Smooth muscle cell (in vitro differentiated cells): ENCODE measurements around the gene VPS4A. TPM values are rescaled to one million over a fixed set of nuclear protein-coding genes. Genes with fewer than 3 reads are reported as not detected.

Experiments
- DNase-seq: peaks from one replicate; lab custom pipeline; 2025; ENCODE audit not compliant: unreplicated experiment; lab: John Stamatoyannopoulos, UW
- H2AFZ ChIP-seq: fragments of 200-600 bp; sonication (generic); 2 replicates; pipeline ENCODE4 v1.6.0; 2016; ENCODE audit warnings: antibody characterized with exemption, low read depth, mild to moderate bottlenecking
- H3F3A ChIP-seq: fragments of 200-600 bp; sonication (generic); 2 replicates; pipeline ENCODE4 v1.6.0; 2017; ENCODE audit warnings: antibody characterized with exemption, low read depth
- H3K27ac ChIP-seq: fragments of 200-600 bp; sonication (generic); 2 replicates; pipeline ENCODE4 v1.5.1; 2016; ENCODE audit warnings: low read depth, mild to moderate bottlenecking
- H3K27me3 ChIP-seq: fragments of 200-600 bp; sonication (generic); 2 replicates; pipeline ENCODE4 v1.6.1; 2016; ENCODE audit warnings: low read depth, mild to moderate bottlenecking
- H3K36me3 ChIP-seq: fragments of 200-600 bp; sonication (generic); 2 replicates; pipeline ENCODE4 v1.5.1; 2016; ENCODE audit warnings: low read depth
- H3K4me1 ChIP-seq: fragments of 200-600 bp; sonication (generic); 2 replicates; pipeline ENCODE4 v1.5.1; 2016; ENCODE audit warnings: low read depth
- H3K4me2 ChIP-seq: fragments of 200-600 bp; sonication (generic); 2 replicates; pipeline ENCODE4 v1.6.0; 2016; ENCODE audit warnings: mild to moderate bottlenecking
- H3K4me3 ChIP-seq: fragments of 200-600 bp; sonication (generic); 2 replicates; pipeline ENCODE4 v1.5.1; 2016; ENCODE audit warnings: mild to moderate bottlenecking
- H3K79me2 ChIP-seq: fragments of 200-600 bp; sonication (generic); 2 replicates; pipeline ENCODE4 v1.6.0; 2016; ENCODE audit warnings: low read depth, mild to moderate bottlenecking
- H3K9ac ChIP-seq: fragments of 200-600 bp; sonication (generic); 2 replicates; pipeline ENCODE4 v1.6.0; 2016; ENCODE audit warnings: low read depth
- H3K9me3 ChIP-seq: fragments of 200-600 bp; sonication (generic); replicated peaks from 2 replicates; pipeline ENCODE4 v1.5.1; 2016; ENCODE audit warnings: low read depth
- H4K20me1 ChIP-seq: fragments of 200-600 bp; sonication (generic); 2 replicates; pipeline ENCODE4 v1.6.0; 2016; ENCODE audit warnings: low read depth
- CTCF ChIP-seq: fragments of 200-600 bp; sonication (generic); IDR thresholded peaks from 2 replicates; pipeline ENCODE4 v1.5.1; 2017; ENCODE audit warnings: borderline replicate concordance, mild to moderate bottlenecking, antibody characterized with exemption; ENCODE audit not compliant: insufficient read depth, poor library complexity, severe bottlenecking
- WGBS: methylation state at CpG from one replicate; pipeline ENCODE4 v1.1.7; 2016; ENCODE audit warnings: low lambda C conversion rate; 5-methylcytosine and 5-hydroxymethylcytosine counted together
- polyA plus RNA-seq: library from polyadenylated mRNA; unstranded; fragments of >200 nt; fragmentation: Nextera tagmentation; extraction: Ambion mirVana; gene quantifications from 2 replicates; pipeline ENCODE4 v1.2.1, GENCODE V29; 2016
- total RNA-seq: library from RNA; depleted of rRNA; stranded (reverse); fragments of >200 nt; gene quantifications from 2 replicates; pipeline ENCODE4 v1.2.3, GENCODE V29; 2014

VPS4A gene
- total and polyA plus RNA-seq, 2 experiments from 2014 or later = 18.7 to 39.9 TPM

- TF ChIP-seq CTCF = no peak
- Histone ChIP-seq H3K27ac (peak overlapping the region; percentile 39), H3K9ac (no peak overlapping the region)
Measured at GRCh38 chr16:69276148-69277115, 34.7 kb upstream of the VPS4A start.

GRCh38 chr16:69277413-69277812 is 33.7 kb upstream of the VPS4A start:
- no peak overlapping the region for H3K4me2 ChIP-seq
- no peaks in the 10 kb centered on the region for H4K20me1 ChIP-seq
- no peak overlapping the region for H3K27ac ChIP-seq
- H3K36me3 ChIP-seq = no peaks in the 10 kb centered on the region
- no peak overlapping the region for H2AFZ ChIP-seq
- no peak overlapping the region for H3K4me3 ChIP-seq
- no peak for TF ChIP-seq CTCF
- H3K9me3 ChIP-seq = no peaks in the 10 kb centered on the region
- no peaks in the 10 kb centered on the region for H3K79me2 ChIP-seq
- no peaks in the 10 kb centered on the region for H3K4me1 ChIP-seq
- no peak overlapping the region for H3K9ac ChIP-seq
- WGBS = 76% methylated on average over 1 of the region's 1 CpG
- DNase-seq = no peak
- H3K27me3 ChIP-seq = no peaks in the 10 kb centered on the region
- no peaks in the 10 kb centered on the region for H3F3A ChIP-seq

More at GRCh38 chr16:69276148-69277115, 34.7 kb upstream of the VPS4A start:
- peak overlapping the region; percentile 33 for H3K4me2 ChIP-seq
- no peaks in the 10 kb centered on the region for H3K27me3 ChIP-seq
- H4K20me1 ChIP-seq = no peaks in the 10 kb centered on the region
- no peak for DNase-seq
- H3K36me3 ChIP-seq = no peaks in the 10 kb centered on the region
- H3K4me3 ChIP-seq = no peak overlapping the region
- H3F3A ChIP-seq = no peaks in the 10 kb centered on the region
- H3K79me2 ChIP-seq = no peaks in the 10 kb centered on the region
- 61% methylated on average over 7 of the region's 7 CpGs for WGBS
- no peak overlapping the region for H2AFZ ChIP-seq
- H3K9me3 ChIP-seq = no peaks in the 10 kb centered on the region
- H3K4me1 ChIP-seq = no peaks in the 10 kb centered on the region

GRCh38 chr16:69283851-69284250 is 27.3 kb upstream of the VPS4A start:
- WGBS = 74% methylated on average over 4 of the region's 4 CpGs
- Histone ChIP-seq H2AFZ (no peak overlapping the region), H3F3A (no peaks in the 10 kb centered on the region), H3K36me3 (no peaks in the 10 kb centered on the region), H3K9me3 (no peaks in the 10 kb centered on the region), H3K27me3 (no peaks in the 10 kb centered on the region), H3K4me2 (no peak overlapping the region), H3K9ac (no peak overlapping the region), H3K4me1 (no peaks in the 10 kb centered on the region), H3K4me3 (no peak overlapping the region), H3K79me2 (no peaks in the 10 kb centered on the region), H4K20me1 (no peaks in the 10 kb centered on the region), H3K27ac (no peak overlapping the region)
- DNase-seq = no peak
- no peak for TF ChIP-seq CTCF
